VCaP (cell line): ENCODE measurements around the gene CC2D1A.

Experiments
- H3K27ac ChIP-seq: fragments of 450-650 bp; 2 replicates; pipeline ENCODE4 v1.5.1; 2017
- CTCF ChIP-seq: fragments of 450-650 bp; conservative IDR thresholded peaks from 2 replicates; pipeline ENCODE4 v1.5.1; 2017; ENCODE audit warnings: mild to moderate bottlenecking, moderate library complexity

CC2D1A gene

GRCh38 chr19:13884726-13885591, 21.0 kb upstream of the CC2D1A start:
- H3K27ac ChIP-seq, result no peak overlapping the region
- no peak for TF ChIP-seq CTCF

DNA sequence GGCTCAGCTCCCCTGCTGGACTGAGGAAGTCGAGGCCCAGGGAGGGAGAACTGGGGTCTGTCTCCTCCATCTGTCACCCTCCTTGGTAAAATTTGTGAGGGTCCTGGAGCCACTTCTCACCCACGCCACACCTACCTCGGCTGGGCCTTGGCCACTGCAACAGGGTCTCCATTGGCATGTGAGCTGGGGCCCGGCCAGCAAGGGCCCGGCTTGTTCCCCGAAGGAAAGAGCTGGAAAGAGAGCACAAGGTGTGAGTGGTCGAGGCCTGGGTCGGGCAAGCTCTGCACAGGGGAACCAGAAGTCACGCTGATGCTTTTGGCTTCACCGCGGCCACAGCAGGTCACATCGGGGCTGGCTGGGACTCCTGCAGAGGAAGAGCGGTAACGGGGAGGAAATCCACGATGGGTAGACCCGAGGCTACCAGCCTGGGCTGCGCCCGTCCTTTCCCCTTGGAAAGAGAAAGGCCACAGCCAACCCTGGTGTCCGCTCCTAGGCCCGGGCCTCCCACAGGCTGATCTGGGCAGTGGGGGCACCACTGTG, 20.1 kb upstream of the CC2D1A start:
- no peak overlapping the region for H3K27ac ChIP-seq
- no peak for TF ChIP-seq CTCF

DNA sequence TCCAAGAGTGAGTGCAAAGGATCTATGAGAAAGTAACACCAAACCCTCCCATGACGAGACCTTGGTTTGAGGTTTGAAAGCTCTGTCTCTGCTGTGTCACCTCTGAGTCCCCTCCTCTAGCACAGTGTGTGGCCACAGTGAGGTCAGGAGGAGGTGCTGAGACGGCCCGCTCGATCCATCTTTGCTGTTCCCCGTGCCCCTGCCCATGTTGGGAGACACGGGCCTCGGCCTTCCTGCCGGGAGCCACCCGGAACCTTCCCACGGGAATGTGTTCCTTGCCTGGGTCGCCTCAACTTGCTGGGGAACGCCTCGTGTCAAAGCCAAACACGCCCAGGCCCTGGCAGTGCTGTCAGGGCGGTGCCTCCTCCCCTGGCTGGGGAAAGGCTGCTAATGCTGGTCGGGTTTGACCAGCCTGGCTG, 19.0 kb upstream of the CC2D1A start:
- no peak for TF ChIP-seq CTCF
- no peak overlapping the region for H3K27ac ChIP-seq

DNA sequence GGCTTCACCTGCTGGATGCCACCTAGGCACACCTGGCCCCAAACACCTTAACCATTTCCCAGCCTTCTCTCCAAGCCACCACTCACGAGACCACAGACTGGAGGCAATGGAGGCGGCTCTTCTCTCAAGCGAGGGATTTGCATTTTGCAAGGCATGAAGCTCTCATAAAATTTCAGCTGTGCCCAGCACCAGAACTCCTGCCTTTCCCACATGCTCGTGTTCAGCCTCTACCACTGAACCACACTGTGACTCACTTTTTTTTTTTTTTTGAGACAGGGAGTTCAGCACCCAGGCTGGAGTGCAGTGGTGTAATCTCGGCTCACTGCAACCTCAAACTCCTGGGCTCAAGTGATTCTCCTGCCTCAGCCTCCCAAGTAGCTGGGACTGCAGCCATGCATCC, 18.5 kb upstream of the CC2D1A start:
- no peak for TF ChIP-seq CTCF

DNA sequence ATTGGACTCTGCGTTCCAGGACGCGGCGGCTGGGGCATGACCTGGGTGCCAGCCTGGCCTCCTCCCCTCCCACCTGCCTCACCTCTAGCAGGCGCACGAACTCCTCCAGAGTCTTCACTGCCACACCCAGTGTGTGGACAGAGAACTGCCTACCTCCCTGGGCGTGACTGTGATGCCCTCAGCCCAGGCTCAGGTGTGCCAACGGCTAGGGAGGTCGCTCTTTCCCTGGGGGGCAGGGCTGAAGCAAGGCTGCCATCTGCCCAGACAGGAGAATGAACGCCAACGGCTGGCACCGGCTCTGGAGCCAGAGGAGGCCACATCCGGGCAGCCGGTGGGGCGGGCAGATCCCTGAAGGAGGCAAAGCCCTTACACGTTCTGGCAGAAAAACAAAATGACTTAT, 17.7 kb upstream of the CC2D1A start:
- no peak for TF ChIP-seq CTCF
- H3K27ac ChIP-seq, result no peak overlapping the region

More for the DNA sequence above, 18.5 kb upstream of the CC2D1A start:
- H3K27ac ChIP-seq, result no peak overlapping the region

- no peak for TF ChIP-seq CTCF
Observed at GRCh38 chr19:13890136-13890535, 15.9 kb upstream of the CC2D1A start.

GRCh38 chr19:13892870-13893269, 13.1 kb upstream of the CC2D1A start:
- no peak for TF ChIP-seq CTCF
- no peak overlapping the region for H3K27ac ChIP-seq

More at GRCh38 chr19:13890136-13890535, 15.9 kb upstream of the CC2D1A start:
- H3K27ac ChIP-seq, result no peak overlapping the region
